Left lung (tissue), 10 donors: ENCODE data around the gene STYXL1. TPM values are rescaled to one million over a fixed set of nuclear protein-coding genes. Genes with fewer than 3 reads are reported as not detected.

Experiments used
- ATAC-seq: fragments of 200-7000 bp; cut with Tn5 transposase; one replicate; pipeline ENCODE4 v1.9.1; 2020; ENCODE audit warnings: moderate library complexity
- DNase-seq, 4 donors: peaks; one replicate each; pipeline ENCODE4 v3.0.0-alpha.2; 2013 to 2020
- H3K27ac ChIP-seq, 2 donors: fragments of 200-600 bp; sonication (generic) in 1 of 2; one replicate each; pipeline versions ENCODE4 v1.5.0 to v1.8.0; 2020 to 2021
- H3K27me3 ChIP-seq, 2 donors: fragments of 200-600 bp; sonication (generic) in 1 of 2; one replicate each; pipeline versions ENCODE4 v1.5.0 to v1.8.0; 2020 to 2021
- H3K36me3 ChIP-seq, 2 donors: fragments of 200-600 bp; sonication (generic) in 1 of 2; one replicate each; pipeline versions ENCODE4 v1.5.0 to v1.8.0; 2020 to 2021
- H3K4me1 ChIP-seq, 2 donors: fragments of 200-600 bp; one replicate each; pipeline ENCODE4 v1.8.0; 2021
- H3K4me3 ChIP-seq, 2 donors: fragments of 200-600 bp; sonication (generic) in 1 of 2; one replicate each; pipeline versions ENCODE4 v1.5.0 to v1.8.0; 2020 to 2021; ENCODE audit warnings: mild to moderate bottlenecking in 1 of 2
- H3K9me3 ChIP-seq, 2 donors: fragments of 200-600 bp; sonication (generic) in 1 of 2; one replicate each; pipeline versions ENCODE4 v1.5.0 to v1.8.0; 2020 to 2021
- intact Hi-C, 2 donors: fragments of 100-400 bp; cut with DNase I; formaldehyde crosslinking; loops; one replicate each; pipeline versions ENCODE4 v1.11.2 to v1.14.2; 2022
- polyA plus RNA-seq, 6 donors: library from polyadenylated mRNA; unstranded; fragments of 120-200 nt; gene quantifications; one replicate each; pipeline ENCODE4 v1.2.1, GENCODE V29; 2013; ENCODE audit not compliant: insufficient read length in 6 of 6
- total RNA-seq, 2 donors: library from RNA; stranded (reverse); fragmentation: NEBNext Ultra II Directional; extraction: Animal tissue kit (Norgen Biotek cat#: 25700); gene quantifications; one replicate each; pipeline ENCODE4 v1.2.1, GENCODE V29; 2021
- TF ChIP-seq, protein P1 (sequence below), 2 donors: fragments of 200-600 bp; sonication (generic) in 1 of 2; IDR thresholded peaks; one replicate each; pipeline versions ENCODE4 v1.5.0 to v1.8.0; 2021; ENCODE audit warnings: antibody characterized with exemption in 2 of 2
- donor health status: DM: no; HTN: yes; CAD: no.
- donor health status: DM: no; HTN: no; CAD: no.

Gene STYXL1
- total and polyA plus RNA-seq, 8 donors: 32.4 to 49.5 (median 37.7) TPM

DNA sequence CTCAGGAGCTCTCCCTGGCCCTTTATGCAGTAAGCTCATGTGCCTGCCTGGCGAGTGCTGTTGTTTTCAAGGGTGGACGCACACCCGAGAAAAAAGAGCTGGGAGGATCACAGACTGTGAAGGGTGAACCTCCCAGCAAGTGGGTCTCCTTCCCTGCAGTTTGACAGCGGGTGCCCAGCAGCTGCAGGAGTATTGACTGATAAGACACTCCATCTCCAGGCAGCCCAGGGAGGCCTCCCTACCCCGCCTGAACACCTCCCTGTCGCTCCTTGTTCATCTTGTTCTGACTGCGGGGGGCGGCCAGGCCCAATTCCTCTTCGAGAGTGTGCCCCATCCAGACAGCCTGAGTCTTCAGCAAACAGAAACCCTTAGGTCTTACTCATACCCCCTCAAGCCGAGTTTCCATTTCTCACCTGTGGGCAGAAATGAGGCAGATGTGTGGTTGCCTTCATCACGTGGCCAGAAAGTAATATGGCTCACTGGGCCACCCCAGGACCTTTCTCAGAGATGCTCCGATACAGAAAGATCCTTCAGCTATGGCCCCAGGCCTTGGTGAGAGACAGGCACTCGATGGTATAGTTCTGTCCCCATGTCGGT is 17.3 kb upstream of the STYXL1 start:
- H3K9me3 ChIP-seq: no peaks in the 10 kb centered on the region
- H3K27ac ChIP-seq: no peak overlapping the region
- H3K4me3 ChIP-seq: no peak overlapping the region
- no peak for ATAC-seq
- H3K36me3 ChIP-seq: peaks cover 0 to 78% of the 10 kb centered on the region in 2 donors
- intact Hi-C loops: no loop called here
- no peak for DNase-seq
- no peaks in the 10 kb centered on the region for H3K27me3 ChIP-seq
- TF ChIP-seq, protein P1, sequence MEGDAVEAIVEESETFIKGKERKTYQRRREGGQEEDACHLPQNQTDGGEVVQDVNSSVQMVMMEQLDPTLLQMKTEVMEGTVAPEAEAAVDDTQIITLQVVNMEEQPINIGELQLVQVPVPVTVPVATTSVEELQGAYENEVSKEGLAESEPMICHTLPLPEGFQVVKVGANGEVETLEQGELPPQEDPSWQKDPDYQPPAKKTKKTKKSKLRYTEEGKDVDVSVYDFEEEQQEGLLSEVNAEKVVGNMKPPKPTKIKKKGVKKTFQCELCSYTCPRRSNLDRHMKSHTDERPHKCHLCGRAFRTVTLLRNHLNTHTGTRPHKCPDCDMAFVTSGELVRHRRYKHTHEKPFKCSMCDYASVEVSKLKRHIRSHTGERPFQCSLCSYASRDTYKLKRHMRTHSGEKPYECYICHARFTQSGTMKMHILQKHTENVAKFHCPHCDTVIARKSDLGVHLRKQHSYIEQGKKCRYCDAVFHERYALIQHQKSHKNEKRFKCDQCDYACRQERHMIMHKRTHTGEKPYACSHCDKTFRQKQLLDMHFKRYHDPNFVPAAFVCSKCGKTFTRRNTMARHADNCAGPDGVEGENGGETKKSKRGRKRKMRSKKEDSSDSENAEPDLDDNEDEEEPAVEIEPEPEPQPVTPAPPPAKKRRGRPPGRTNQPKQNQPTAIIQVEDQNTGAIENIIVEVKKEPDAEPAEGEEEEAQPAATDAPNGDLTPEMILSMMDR (IDR thresholded peaks at IDR 0.05): no peak
- peaks cover 0 to 12% of the 10 kb centered on the region in 2 donors for H3K4me1 ChIP-seq

DNA sequence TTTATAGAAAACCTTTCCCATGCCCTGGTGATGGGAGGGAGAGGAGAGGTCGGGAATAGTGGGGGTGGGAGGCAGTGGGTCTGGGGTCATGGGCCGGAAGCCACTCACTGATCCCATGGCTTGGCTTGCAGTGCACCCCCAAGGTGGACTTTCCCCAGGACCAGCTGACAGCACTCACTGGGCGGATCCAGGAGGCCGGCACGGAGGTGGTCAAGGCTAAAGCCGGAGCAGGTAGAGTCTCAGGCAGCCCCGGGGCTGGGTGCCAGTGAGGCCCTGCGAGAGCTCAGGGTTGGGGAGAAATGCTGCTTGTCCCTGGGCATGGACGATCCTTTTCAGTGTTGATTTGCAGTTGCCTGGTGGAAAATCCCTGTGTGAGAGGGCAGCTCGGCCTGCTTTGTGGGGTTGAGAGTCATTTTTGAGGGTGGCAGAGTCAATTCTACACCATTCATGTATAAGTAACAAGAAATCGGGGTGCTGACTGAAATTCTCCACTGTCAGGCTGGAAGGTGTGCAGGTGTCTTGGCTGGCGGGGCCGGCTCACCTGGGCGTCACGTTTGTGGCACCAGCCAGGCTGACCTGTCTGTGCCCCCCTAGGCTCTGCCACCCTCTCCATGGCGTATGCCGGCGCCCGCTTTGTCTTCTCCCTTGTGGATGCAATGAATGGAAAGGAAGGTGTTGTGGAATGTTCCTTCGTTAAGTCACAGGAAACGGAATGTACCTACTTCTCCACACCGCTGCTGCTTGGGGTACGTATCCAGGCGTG is 16.6 kb upstream of the STYXL1 start:
- no peak for DNase-seq
- H3K36me3 ChIP-seq: peaks cover 0 to 85% of the 10 kb centered on the region in 2 donors

DNA sequence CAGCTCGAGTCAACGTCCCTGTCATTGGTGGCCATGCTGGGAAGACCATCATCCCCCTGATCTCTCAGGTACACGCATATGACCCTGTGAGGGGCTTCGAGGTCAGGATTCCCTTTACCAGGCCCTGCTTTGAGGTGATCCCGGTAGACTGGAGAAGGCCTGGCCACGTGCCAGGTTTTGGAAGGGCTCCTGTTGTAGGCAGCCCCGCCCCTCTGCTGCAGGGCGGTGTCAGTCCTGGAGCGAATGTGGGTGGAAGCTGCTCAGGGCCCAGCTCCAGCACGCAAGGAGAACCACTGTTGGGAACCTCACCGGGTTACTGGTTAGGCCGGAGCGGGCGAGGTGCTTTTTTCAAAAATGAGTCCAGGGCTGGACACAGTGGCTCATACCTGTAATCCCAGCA is 15.7 kb upstream of the STYXL1 start:
- peaks cover 0 to 94% of the 10 kb centered on the region in 2 donors for H3K36me3 ChIP-seq
- TF ChIP-seq, protein P1 (IDR thresholded peaks at IDR 0.05): no peak

More for the DNA sequence above, 16.6 kb upstream of the STYXL1 start:
- Histone ChIP-seq H3K9me3 (no peaks in the 10 kb centered on the region), H3K4me1 (peaks cover 0 to 6% of the 10 kb centered on the region in 2 donors), H3K4me3 (no peak overlapping the region), H3K27me3 (no peaks in the 10 kb centered on the region), H3K27ac (no peak overlapping the region)
- ATAC-seq: no peak
- intact Hi-C loops: no loop called here
- TF ChIP-seq, protein P1 (IDR thresholded peaks at IDR 0.05): no peak

DNA sequence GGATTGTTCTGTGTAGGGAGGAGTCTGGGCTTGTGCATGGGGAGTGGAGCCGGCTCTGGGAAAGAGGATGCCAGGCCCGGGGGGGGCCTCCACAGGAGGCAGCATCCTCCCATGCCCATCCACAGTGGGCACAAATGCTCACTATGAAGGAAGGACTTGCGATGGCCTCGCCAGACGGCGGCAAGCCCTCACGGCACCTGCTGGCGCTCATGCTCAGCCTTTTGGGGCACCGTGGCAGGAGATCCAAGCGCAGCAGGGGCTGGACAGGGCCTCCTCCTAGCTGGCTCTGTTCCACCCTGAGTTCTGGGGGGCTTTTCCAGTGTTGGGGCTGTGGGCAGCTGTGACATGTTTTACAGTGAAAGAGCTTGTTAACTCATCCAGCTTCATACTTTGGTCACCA is 15.3 kb upstream of the STYXL1 start:
- H3K27me3 ChIP-seq: no peaks in the 10 kb centered on the region
- H3K4me1 ChIP-seq: no peaks in the 10 kb centered on the region
- intact Hi-C loops: no loop called here
- no peaks in the 10 kb centered on the region for H3K9me3 ChIP-seq
- no peak for DNase-seq
- no peak for ATAC-seq
- H3K27ac ChIP-seq: no peak overlapping the region
- no peak overlapping the region for H3K4me3 ChIP-seq
- H3K36me3 ChIP-seq: peaks cover 0 to 98% of the 10 kb centered on the region in 2 donors
- TF ChIP-seq, protein P1 (IDR thresholded peaks at IDR 0.05): no peak

More for the DNA sequence above, 15.7 kb upstream of the STYXL1 start:
- no peaks in the 10 kb centered on the region for H3K9me3 ChIP-seq
- intact Hi-C loops: no loop called here
- no peak overlapping the region for H3K27ac ChIP-seq
- H3K27me3 ChIP-seq: no peaks in the 10 kb centered on the region
- H3K4me1 ChIP-seq: no peaks in the 10 kb centered on the region
- DNase-seq (no peak), ATAC-seq (no peak)
- no peak overlapping the region for H3K4me3 ChIP-seq

DNA sequence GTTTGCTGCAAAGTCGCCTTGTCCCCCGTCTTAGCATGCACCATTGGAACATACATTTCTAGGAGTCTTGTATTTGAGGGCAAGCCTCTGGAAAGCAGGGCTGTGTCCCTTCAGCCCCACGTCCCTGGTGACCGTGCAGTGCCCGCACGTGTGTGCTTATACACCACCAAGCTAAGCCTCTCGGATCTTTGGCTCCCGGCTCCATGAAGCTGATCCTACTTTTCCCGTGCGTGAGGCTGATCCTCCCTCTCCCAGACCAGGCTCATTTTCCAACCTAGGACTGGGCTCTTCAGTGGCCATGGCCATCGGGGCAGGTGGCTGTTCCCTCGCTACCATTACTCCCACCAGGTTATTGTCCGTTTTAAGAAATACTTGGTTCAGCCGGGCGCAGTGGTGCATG is 14.5 kb upstream of the STYXL1 start:
- H3K27me3 ChIP-seq: no peaks in the 10 kb centered on the region
- no peak for ATAC-seq
- H3K27ac ChIP-seq: no peak overlapping the region
- no peak for DNase-seq
- no peaks in the 10 kb centered on the region for H3K4me1 ChIP-seq
- TF ChIP-seq, protein P1 (IDR thresholded peaks at IDR 0.05): no peak
- no peaks in the 10 kb centered on the region for H3K9me3 ChIP-seq
- intact Hi-C loops: no loop called here
- H3K4me3 ChIP-seq: no peak overlapping the region
- H3K36me3 ChIP-seq: peaks cover 0 to 100% of the 10 kb centered on the region in 2 donors
